HCT116 (cell line): Measurements from ENCODE around the gene RPIA. TPM values are rescaled to one million over a fixed set of nuclear protein-coding genes. Genes with fewer than 3 reads are reported as not detected.
A peak's percentile ranks its signal among the peaks of the same experiment; 100 is the strongest.

Experiments
- ATAC-seq: fragments of 200-7000 bp; cut with Tn5 transposase; 2 replicates; pipeline ENCODE4 v1.9.1; 2020; ENCODE audit warnings: mild to moderate bottlenecking, moderate library complexity
- BruUV-seq: library from RNA; stranded (reverse); fragments of 400-500 nt; replicated peaks from 2 replicates; lab custom pipeline; 2021; lab: Mats Ljungman, UMichigan
- CTCF ChIA-PET: fragments of 300-600 bp; sonication (Branson Sonifier 250); formaldehyde crosslinking; loops from one replicate; lab custom pipeline; 2021; ENCODE audit warnings: antibody characterized with exemption; lab: Charles Lee
- POLR2A ChIA-PET: fragments of 300-600, 350-600 bp; sonication (Branson Sonifier 250); formaldehyde crosslinking; loops from one replicate; lab custom pipeline; 2021; ENCODE audit warnings: antibody characterized with exemption; lab: Charles Lee
- RAD21 ChIA-PET, 2 experiments: fragments of 300-600 bp; sonication (Branson Sonifier 250); formaldehyde crosslinking; loops; one replicate each; lab custom pipeline; 2023; ENCODE audit warnings: low total read pairs in 2 of 2; ENCODE audit not compliant: uncharacterized antibody in 2 of 2, unreplicated experiment in 2 of 2, low non-redundant PET in 1 of 2; lab: Charles Lee
- DNase-seq: peaks from one replicate; pipeline ENCODE4 v3.0.0-alpha.2; 2010; ENCODE audit warnings: low read depth, low spot score
- H2AFZ ChIP-seq: fragments of 200-600 bp; shearing (Covaris generic), sonication (generic); 2 replicates; pipeline ENCODE4 v1.6.1; 2017; ENCODE audit warnings: low read depth, mixed run types, mixed read lengths, antibody characterized with exemption, low read length; ENCODE audit not compliant: poor library complexity, severe bottlenecking
- H3K27ac ChIP-seq: 2 replicates; pipeline ENCODE4 v1.5.1; 2012; ENCODE audit warnings: low read depth, low read length
- H3K27me3 ChIP-seq: fragments of 200-600 bp; sonication (generic); 2 replicates; pipeline ENCODE4 v1.6.1; 2016; ENCODE audit warnings: mixed run types, low read length, mixed read lengths; ENCODE audit not compliant: insufficient read depth
- H3K36me3 ChIP-seq, 2 experiments: fragments of 200-500 bp in 1 of 2; fragments of 200-600 bp in 1 of 2; sonication (Bioruptor generic) in 1 of 2; sonication (generic) in 1 of 2; 2 replicates each; pipeline versions ENCODE4 v1.5.1 to v1.6.1; 2014 to 2016; ENCODE audit warnings: low read length in 2 of 2, inconsistent platforms in 1 of 2, mixed read lengths in 1 of 2, mixed run types in 1 of 2; ENCODE audit not compliant: insufficient read depth in 2 of 2, control insufficient read depth in 1 of 2
- H3K4me1 ChIP-seq, 2 experiments: fragments of 200-600 bp in 1 of 2; sonication (generic) in 1 of 2; 2 replicates each; pipeline versions ENCODE4 v1.5.1 to v1.6.1; 2012 to 2017; ENCODE audit warnings: low read length in 2 of 2, inconsistent platforms in 1 of 2, mild to moderate bottlenecking in 1 of 2, mixed read lengths in 1 of 2, mixed run types in 1 of 2, moderate library complexity in 1 of 2; ENCODE audit not compliant: insufficient read depth in 2 of 2, control insufficient read depth in 1 of 2
- H3K4me2 ChIP-seq: fragments of 200-600 bp; sonication (generic); 2 replicates; pipeline ENCODE4 v1.6.1; 2017; ENCODE audit warnings: mixed run types, low read length, mixed read lengths
- H3K4me3 ChIP-seq, 2 experiments: fragments of 200-600 bp in 1 of 2; sonication (generic) in 1 of 2; replicated peaks in 1 of 2; 2 replicates each; pipeline ENCODE4 v1.5.1; 2011 to 2016; ENCODE audit warnings: low read length in 2 of 2, control low read depth in 1 of 2, low read depth in 1 of 2, mild to moderate bottlenecking in 1 of 2, mixed read lengths in 1 of 2, mixed run types in 1 of 2
- H3K79me2 ChIP-seq: fragments of 200-600 bp; sonication (generic); 2 replicates; pipeline ENCODE4 v1.6.1; 2017; ENCODE audit warnings: mild to moderate bottlenecking, mixed run types, low read length, moderate library complexity, mixed read lengths; ENCODE audit not compliant: insufficient read depth
- H3K9ac ChIP-seq: fragments of 200-600 bp; sonication (generic); 2 replicates; pipeline ENCODE4 v1.6.1; 2016; ENCODE audit warnings: low read length, mixed read lengths
- H3K9me2 ChIP-seq: fragments of 200-600 bp; sonication (generic), shearing (Covaris generic); 2 replicates; pipeline ENCODE4 v1.6.1; 2017; ENCODE audit warnings: mixed run types, mild to moderate bottlenecking, moderate library complexity; ENCODE audit not compliant: insufficient read depth
- H3K9me3 ChIP-seq, 2 experiments: fragments of 200-500 bp in 1 of 2; fragments of 200-600 bp in 1 of 2; sonication (Bioruptor generic) in 1 of 2; sonication (generic) in 1 of 2; 2 replicates each; pipeline ENCODE4 v1.6.1; 2014 to 2017; ENCODE audit warnings: low read length in 2 of 2, mixed read lengths in 2 of 2, inconsistent platforms in 1 of 2, low read depth in 1 of 2, mild to moderate bottlenecking in 1 of 2, mixed run types in 1 of 2, moderate library complexity in 1 of 2; ENCODE audit not compliant: control insufficient read depth in 1 of 2, insufficient read depth in 1 of 2
- H4K20me1 ChIP-seq: fragments of 200-600 bp; sonication (generic), shearing (Covaris generic); 2 replicates; pipeline ENCODE4 v1.6.1; 2017; ENCODE audit warnings: mixed run types, mild to moderate bottlenecking, moderate library complexity; ENCODE audit not compliant: insufficient read depth
- ELF1 ChIP-seq: IDR thresholded peaks from 2 replicates; pipeline ENCODE4 v1.6.1; 2012; ENCODE audit warnings: low read depth, borderline replicate concordance
- MAX ChIP-seq: IDR thresholded peaks from 2 replicates; pipeline ENCODE4 v1.6.1; 2012
- POLR2A ChIP-seq: IDR thresholded peaks from 2 replicates; pipeline ENCODE4 v1.7.0; 2011; ENCODE audit warnings: borderline replicate concordance; ENCODE audit not compliant: insufficient read depth, insufficient read length; ENCODE audit errors: extremely low read depth
- RAD21 ChIP-seq: IDR thresholded peaks from 2 replicates; pipeline ENCODE4 v1.6.1; 2012; ENCODE audit warnings: low read depth, mild to moderate bottlenecking
- ZBTB33 ChIP-seq: IDR thresholded peaks from 2 replicates; pipeline ENCODE4 v1.6.1; 2011; ENCODE audit warnings: mild to moderate bottlenecking, low read length, moderate library complexity; ENCODE audit not compliant: insufficient replicate concordance; ENCODE audit errors: extremely low read depth
- intact Hi-C: fragments of 100-400 bp; cut with micrococcal nuclease; formaldehyde crosslinking; loops from 2 replicates; pipeline ENCODE4 v1.10.0; 2022
- total RNA-seq: library from RNA; stranded (reverse); gene quantifications from one replicate; pipeline ENCODE4 v1.2.1, GENCODE V29; 2021; ENCODE audit not compliant: unreplicated experiment

RPIA gene
- total RNA-seq, 1 experiment from 2014 or later = 43.3 TPM

GRCh38 chr2:88658326-88658725, 33.1 kb upstream of the RPIA start:
- no peaks in the 10 kb centered on the region for H3K9me2 ChIP-seq
- no peak for TF ChIP-seq MAX
- TF ChIP-seq, all 23 proteins: peak for 0
- Histone ChIP-seq H3K27ac (no peak overlapping the region), H2AFZ (no peak overlapping the region), H3K36me3 (no peaks in the 10 kb centered on the region), H3K27me3 (no peaks in the 10 kb centered on the region), H4K20me1 (no peaks in the 10 kb centered on the region), H3K79me2 (no peaks in the 10 kb centered on the region), H3K9ac (no peak overlapping the region), H3K4me3 (no peak overlapping the region), H3K4me2 (no peak overlapping the region), H3K4me1 (peaks cover 0 to 11% of the 10 kb centered on the region in 2 experiments; a peak in 1 of 4 replicates), H3K9me3 (no peaks in the 10 kb centered on the region)
- ChIA-PET POLR2A (interaction anchor here (2.1 kb wide), 1 partner anchor 12 kb away, joined by 6 read pairs; no protein-coding TSS in a partner anchor), RAD21 (no interaction called here), CTCF (interaction anchor here (1.2 to 2.4 kb wide), 2 partner anchors 11 to 13 kb away, joined by 8 read pairs; no protein-coding TSS in a partner anchor)
- no peak for ATAC-seq
- no TSS peak for BruUV-seq
- intact Hi-C loops = no loop called here
- DNase-seq = no peak

GRCh38 chr2:88658881-88659537, 32.5 kb upstream of the RPIA start:
- BruUV-seq = no TSS peak
- H4K20me1 ChIP-seq = no peaks in the 10 kb centered on the region
- H3K27ac ChIP-seq = no peak overlapping the region
- ChIA-PET POLR2A (interaction anchor here (2.1 kb wide), 1 partner anchor 13 kb away, joined by 6 read pairs; no protein-coding TSS in a partner anchor), CTCF (interaction anchor here (1.8 kb wide), 1 partner anchor 10 kb away, joined by 12 read pairs; no protein-coding TSS in a partner anchor), RAD21 (no interaction called here)
- DNase-seq (no peak), ATAC-seq (peak; percentile 38)
- no peaks in the 10 kb centered on the region for H3K9me2 ChIP-seq
- no peaks in the 10 kb centered on the region for H3K9me3 ChIP-seq
- TF ChIP-seq RAD21 (no peak), ELF1 (no peak), POLR2A (no peak), ZBTB33 (no peak)
- H3K4me3 ChIP-seq = no peak overlapping the region
- H2AFZ ChIP-seq = no peak overlapping the region
- H3K9ac ChIP-seq = no peak overlapping the region
- no peaks in the 10 kb centered on the region for H3K79me2 ChIP-seq
- intact Hi-C loops = no loop called here
- H3K4me2 ChIP-seq = peak overlapping the region; percentile 26
- H3K4me1 ChIP-seq = peaks cover 0 to 11% of the 10 kb centered on the region in 2 experiments; a peak in 1 of 4 replicates
- no peaks in the 10 kb centered on the region for H3K27me3 ChIP-seq
- no peaks in the 10 kb centered on the region for H3K36me3 ChIP-seq
